Hematopoietic multipotent progenitor cell treated with erythropoietin and hydrocortisone succinate and interleukin-3 and kit ligand, for 4 days (in vitro differentiated cells): Measurements from ENCODE around the gene LRCH1.

ENCODE experiments used
- DNase-seq: peaks from one replicate; pipeline ENCODE4 v3.0.0-alpha.2; 2015

The LRCH1 gene

GRCh38 chr13:46617885-46618284, 64.9 kb downstream of the LRCH1 start:
- no peak for DNase-seq

DNA sequence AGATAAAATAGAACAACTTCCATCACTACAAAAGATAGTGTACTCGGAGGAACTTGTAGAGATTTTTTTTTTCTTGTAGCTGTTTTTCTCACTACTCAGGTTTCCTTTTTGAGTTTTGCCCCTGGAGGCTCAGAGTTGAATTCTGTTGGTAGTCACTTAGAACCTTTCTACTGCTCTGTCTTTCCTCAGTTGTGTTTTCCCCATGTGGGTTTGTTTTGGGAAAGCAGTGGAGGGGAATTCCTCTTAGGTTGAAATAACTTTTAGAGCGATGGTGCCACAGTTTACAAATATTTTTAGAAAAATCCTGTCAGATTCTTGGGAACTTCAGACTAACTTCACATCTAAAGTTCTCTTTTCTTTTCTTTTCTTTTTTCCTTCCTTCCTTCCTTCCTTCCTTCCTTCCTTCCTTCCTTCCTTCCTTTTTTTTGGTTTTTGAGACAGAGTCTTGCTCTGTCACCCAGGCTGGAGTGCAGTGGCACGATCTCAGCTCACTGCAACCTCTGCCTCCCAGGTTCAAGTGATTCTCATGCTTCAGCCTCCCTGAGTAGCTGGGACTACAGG, 65.8 kb downstream of the LRCH1 start:
- no peak for DNase-seq

- no peak for DNase-seq
Measured at GRCh38 chr13:46620029-46620428, 67.1 kb downstream of the LRCH1 start.

DNA sequence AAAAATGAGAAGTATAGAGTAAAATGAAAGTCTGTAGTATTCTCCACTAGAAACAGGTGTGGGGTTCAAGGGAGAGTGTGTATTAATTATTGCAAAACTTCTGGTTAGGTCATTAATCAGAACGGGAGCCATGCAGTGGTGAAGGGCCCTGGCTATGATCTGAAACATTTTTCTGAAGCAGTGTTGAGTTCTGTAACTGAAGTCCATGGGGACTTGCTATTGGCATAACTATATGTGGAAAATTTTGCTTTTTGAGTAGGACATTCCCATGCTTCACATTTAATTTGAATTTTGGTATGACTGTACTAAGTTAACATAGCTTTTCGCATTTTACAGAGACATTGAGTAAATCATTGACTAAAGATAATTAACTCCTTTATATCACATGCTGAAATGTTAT, 67.5 kb downstream of the LRCH1 start:
- DNase-seq, result no peak

- no peak for DNase-seq
Measured at GRCh38 chr13:46621133-46621532, 68.2 kb downstream of the LRCH1 start.

GRCh38 chr13:46621792-46622629, 69.0 kb downstream of the LRCH1 start:
- no peak for DNase-seq

- DNase-seq, result no peak
Measured at GRCh38 chr13:46622630-46623256, 69.8 kb downstream of the LRCH1 start.

GRCh38 chr13:46624353-46624752, 71.4 kb downstream of the LRCH1 start:
- DNase-seq, result no peak

- DNase-seq, result no peak
Measured at GRCh38 chr13:46624821-46625220, 71.9 kb downstream of the LRCH1 start.

DNA sequence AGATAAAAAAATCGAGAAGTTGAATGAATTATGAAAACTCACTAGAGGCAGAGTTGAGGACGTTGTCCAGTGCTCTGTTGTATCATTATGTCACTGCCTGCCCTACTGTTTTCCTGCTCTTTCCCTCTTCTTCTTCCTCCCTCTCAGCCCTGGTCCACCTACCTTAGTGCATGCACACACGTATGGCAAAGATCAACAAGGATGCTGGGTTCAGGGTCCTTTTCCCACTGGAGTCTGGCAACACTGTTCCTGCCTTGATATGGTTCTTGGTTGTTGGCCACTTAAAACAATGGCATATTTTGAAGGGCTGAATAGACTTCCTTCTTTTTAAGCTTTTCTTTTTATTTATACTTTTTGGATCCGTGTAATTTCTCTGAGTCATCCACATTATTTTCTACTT, 74.5 kb downstream of the LRCH1 start:
- no peak for DNase-seq

GRCh38 chr13:46628622-46629365, 75.8 kb downstream of the LRCH1 start:
- no peak for DNase-seq

GRCh38 chr13:46629811-46630413, 76.9 kb downstream of the LRCH1 start:
- DNase-seq, result no peak

DNA sequence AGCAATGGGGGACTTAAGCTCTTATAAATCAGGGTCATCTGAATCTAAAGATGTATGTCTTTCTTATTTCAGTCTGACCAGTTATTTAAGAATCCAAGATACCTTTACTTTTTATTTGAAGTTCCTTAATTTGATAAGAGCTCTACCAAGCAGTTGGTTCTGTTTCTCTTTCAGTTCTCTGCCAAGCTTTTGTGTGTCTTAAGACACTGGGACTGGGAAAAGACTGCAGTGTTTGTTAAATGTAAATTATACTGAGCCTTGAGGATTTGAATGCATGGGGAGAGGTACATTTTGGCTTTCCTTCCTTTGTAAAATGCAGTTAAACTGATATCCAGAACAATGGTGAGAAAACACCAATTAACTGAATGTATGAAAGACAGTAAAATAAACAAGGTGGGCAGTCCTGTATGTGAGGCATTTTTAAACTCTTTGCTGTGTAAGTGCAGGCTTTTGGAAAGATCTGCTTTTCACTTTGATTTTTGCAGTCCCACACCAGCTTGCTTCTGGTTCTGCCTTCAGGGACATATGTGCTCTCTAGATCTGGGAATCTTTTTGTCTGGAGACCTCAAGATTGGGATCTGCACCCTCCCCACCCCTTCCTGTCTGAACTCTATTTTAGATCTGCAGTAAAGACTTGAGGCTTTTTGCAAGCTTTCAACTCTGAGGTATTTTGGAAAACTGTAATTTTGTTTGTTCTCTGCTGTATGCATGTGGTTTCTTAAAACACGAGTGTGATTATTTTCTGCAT, 77.6 kb downstream of the LRCH1 start:
- DNase-seq, result peak; percentile 34

DNA sequence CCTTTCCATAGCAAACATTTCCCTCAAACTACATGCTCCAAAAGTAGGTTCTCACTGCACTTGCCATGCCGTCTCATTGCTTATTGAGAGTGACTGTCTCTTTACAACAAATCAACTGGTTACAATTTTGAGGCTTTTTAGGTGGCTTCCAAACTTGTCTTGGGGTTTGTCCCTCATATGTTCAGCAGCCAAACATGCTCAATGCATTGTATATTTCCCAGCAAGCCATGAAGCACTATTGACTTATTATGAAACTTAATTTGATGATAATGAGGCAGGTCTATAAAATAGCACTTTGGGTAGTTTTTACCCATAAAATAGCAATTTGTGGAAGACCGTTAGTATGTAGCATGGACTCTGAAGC, 78.2 kb downstream of the LRCH1 start:
- no peak for DNase-seq

- DNase-seq, result no peak
Measured at GRCh38 chr13:46632176-46632575, 79.2 kb downstream of the LRCH1 start.

GRCh38 chr13:46633416-46633815, 80.4 kb downstream of the LRCH1 start:
- DNase-seq, result peak; percentile 28

GRCh38 chr13:46636451-46636850, 83.5 kb downstream of the LRCH1 start:
- no peak for DNase-seq

GRCh38 chr13:46637213-46637612, 84.2 kb downstream of the LRCH1 start:
- DNase-seq, result no peak

DNA sequence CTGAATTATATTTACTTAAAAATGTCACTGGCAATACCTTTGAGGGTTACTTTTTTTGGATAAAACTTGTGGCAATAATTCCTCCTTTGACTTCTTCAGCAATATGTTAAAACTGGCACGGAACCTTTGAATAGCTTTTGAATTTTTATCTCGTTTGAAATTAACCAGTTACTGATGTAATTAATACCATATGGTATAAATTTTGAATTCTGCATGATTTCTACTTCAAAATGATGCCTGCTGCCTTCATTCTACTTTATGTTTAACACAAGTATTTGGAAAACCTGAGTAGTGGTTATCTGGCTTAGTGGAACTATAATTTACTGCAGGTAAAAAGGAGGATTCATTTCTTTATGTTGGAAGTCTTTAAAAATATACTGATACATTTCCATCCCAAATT, 85.3 kb downstream of the LRCH1 start:
- no peak for DNase-seq

GRCh38 chr13:46639033-46639981, 86.3 kb downstream of the LRCH1 start:
- DNase-seq, result no peak

DNA sequence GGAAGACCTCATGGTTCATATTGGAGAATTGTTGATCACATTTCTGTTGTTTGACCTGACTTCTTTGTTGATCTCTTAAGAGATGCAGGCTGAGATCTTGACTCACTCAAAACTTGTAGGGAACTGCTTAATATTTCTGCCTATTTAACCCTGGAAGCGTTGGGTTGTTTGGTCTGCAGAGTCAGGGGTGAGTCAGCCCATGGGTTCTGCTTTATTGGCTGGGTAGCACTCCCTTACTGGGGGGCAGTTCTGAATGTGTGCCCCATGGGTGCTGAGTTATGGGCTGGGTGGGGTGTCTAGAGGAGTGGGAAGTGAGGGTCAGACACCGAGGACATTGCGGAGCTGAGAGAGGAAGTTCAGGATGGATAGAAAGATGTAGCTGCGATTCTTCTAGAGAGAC, 87.9 kb downstream of the LRCH1 start:
- peak; percentile 29 for DNase-seq
